AG04450 (cell line): Measurements from ENCODE around the gene CPA5. TPM values are rescaled to one million over a fixed set of nuclear protein-coding genes. Genes with fewer than 3 reads are reported as not detected.

Experiments
- CTCF ChIA-PET: fragments of 300-600, 350-600 bp; formaldehyde crosslinking; extraction: SDS; loops from one replicate; lab custom pipeline; 2022; ENCODE audit warnings: antibody characterized with exemption, inconsistent platforms; lab: Charles Lee
- POLR2A ChIA-PET: fragments of 350-600 bp; formaldehyde crosslinking; extraction: SDS; loops from one replicate; lab custom pipeline; 2021; ENCODE audit warnings: antibody characterized with exemption, inconsistent platforms; lab: Yijun Ruan, JAX
- DNase-seq: peaks from one replicate; pipeline ENCODE4 v3.0.0-alpha.2; 2011; ENCODE audit warnings: low read depth, low spot score
- H3K27ac ChIP-seq: one replicate; pipeline ENCODE4 v1.5.1; 2012; ENCODE audit warnings: low read depth, low read length, control low read depth
- H3K27me3 ChIP-seq: one replicate; pipeline ENCODE4 v1.6.0; 2012; ENCODE audit warnings: low read length; ENCODE audit not compliant: control insufficient read depth, insufficient read depth
- H3K4me3 ChIP-seq: 2 replicates; pipeline ENCODE4 v1.5.1; 2011; ENCODE audit warnings: mild to moderate bottlenecking, low read depth, low read length, control low read depth
- H3K9me3 ChIP-seq: 2 replicates; pipeline ENCODE4 v1.5.1; 2012; ENCODE audit warnings: low read length; ENCODE audit not compliant: control insufficient read depth, insufficient read depth
- polyA plus RNA-seq: library from polyadenylated mRNA; depleted of rRNA; stranded (reverse); fragments of >200 nt; gene quantifications from 2 replicates; pipeline ENCODE4 v1.2.3, GENCODE V29; 2011
- TF ChIP-seq, protein P1 (sequence below): IDR thresholded peaks from 2 replicates; pipeline ENCODE4 v1.5.1; 2011; ENCODE audit warnings: low read depth, low read length, control low read depth, inconsistent platforms

CPA5 gene
- polyA plus RNA-seq, 1 experiment: 0.14 TPM

DNA sequence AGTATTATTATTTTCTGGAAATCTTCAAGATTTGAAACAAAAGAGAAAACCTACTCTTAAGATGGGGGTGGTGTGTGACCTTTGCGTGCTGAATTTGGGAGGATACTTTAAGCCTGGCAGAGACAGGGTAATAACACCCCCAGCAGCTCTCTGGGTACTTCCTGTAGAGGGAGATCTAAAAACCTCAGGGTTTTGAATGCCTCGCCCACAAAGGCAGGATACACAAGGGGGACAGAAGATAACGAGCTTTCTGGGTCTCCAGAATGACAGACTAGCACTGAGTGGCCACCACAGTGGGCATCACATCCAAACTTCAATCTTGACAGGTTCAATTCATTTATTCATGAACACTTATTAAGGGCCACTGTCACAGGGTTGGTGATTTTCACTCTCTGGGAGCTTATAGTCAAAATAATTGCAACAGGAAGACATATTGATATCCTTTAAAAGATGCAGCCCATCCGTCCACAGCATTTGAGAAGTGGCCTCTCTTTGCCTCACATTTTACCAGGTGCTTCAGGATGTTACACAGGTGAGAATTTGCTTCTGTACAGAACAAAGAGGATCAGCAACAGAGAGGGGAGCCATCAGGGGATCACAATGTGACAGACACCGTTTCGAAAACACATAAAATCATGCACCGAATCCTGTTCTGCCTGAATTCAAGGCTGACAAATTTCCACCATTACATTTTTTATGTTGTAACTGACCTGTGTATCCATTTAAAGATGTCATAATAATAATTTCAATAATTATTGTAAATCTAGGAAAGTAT is 50.0 kb downstream of the CPA5 start:
- no peak for DNase-seq
- ChIA-PET CTCF (no interaction called here), POLR2A (no interaction called here)
- no peak overlapping the region for H3K27ac ChIP-seq
- no peaks in the 10 kb centered on the region for H3K27me3 ChIP-seq
- no peaks in the 10 kb centered on the region for H3K9me3 ChIP-seq
- H3K4me3 ChIP-seq: no peak overlapping the region
- TF ChIP-seq, protein P1, sequence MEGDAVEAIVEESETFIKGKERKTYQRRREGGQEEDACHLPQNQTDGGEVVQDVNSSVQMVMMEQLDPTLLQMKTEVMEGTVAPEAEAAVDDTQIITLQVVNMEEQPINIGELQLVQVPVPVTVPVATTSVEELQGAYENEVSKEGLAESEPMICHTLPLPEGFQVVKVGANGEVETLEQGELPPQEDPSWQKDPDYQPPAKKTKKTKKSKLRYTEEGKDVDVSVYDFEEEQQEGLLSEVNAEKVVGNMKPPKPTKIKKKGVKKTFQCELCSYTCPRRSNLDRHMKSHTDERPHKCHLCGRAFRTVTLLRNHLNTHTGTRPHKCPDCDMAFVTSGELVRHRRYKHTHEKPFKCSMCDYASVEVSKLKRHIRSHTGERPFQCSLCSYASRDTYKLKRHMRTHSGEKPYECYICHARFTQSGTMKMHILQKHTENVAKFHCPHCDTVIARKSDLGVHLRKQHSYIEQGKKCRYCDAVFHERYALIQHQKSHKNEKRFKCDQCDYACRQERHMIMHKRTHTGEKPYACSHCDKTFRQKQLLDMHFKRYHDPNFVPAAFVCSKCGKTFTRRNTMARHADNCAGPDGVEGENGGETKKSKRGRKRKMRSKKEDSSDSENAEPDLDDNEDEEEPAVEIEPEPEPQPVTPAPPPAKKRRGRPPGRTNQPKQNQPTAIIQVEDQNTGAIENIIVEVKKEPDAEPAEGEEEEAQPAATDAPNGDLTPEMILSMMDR: no peak

DNA sequence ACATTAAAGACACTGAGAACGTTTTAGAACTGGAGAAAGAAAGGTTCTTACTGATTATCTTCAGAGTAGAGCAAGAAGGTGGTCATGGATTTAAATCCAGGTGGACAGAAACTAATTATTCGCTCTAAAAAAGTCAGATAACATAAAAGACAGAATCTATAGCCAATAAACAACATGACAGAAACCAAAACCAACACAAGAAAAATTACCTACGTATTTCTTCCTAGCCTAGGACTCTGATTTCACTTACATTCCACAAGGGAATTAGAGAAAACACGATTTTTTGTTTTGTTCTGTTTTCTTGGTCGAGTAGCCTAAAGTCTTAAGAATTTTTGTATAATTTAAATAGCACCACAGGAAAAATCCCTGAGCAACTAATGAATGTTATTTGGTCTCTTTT is 50.8 kb downstream of the CPA5 start:
- TF ChIP-seq, protein P1: no peak
- no peaks in the 10 kb centered on the region for H3K9me3 ChIP-seq
- CTCF ChIA-PET: no interaction called here
- no peaks in the 10 kb centered on the region for H3K27me3 ChIP-seq
- POLR2A ChIA-PET: no interaction called here
- no peak overlapping the region for H3K27ac ChIP-seq
- no peak for DNase-seq
- no peak overlapping the region for H3K4me3 ChIP-seq

GRCh38 chr7:130396109-130396508 is 51.5 kb downstream of the CPA5 start:
- Histone ChIP-seq H3K9me3 (no peaks in the 10 kb centered on the region), H3K27ac (no peak overlapping the region), H3K27me3 (no peaks in the 10 kb centered on the region), H3K4me3 (no peak overlapping the region)
- ChIA-PET CTCF (no interaction called here), POLR2A (interaction anchor here (0.7 kb wide), 1 partner anchor 31 kb away, joined by 3 read pairs; no protein-coding TSS in a partner anchor)
- no peak for DNase-seq
- TF ChIP-seq, protein P1: no peak

GRCh38 chr7:130397051-130397757 is 52.6 kb downstream of the CPA5 start:
- H3K27ac ChIP-seq: no peak overlapping the region
- no peaks in the 10 kb centered on the region for H3K27me3 ChIP-seq
- CTCF ChIA-PET: no interaction called here
- no peaks in the 10 kb centered on the region for H3K9me3 ChIP-seq
- POLR2A ChIA-PET: interaction anchor here (0.7 kb wide), 1 partner anchor 124 kb away, joined by 12 read pairs; no protein-coding TSS in a partner anchor
- TF ChIP-seq, protein P1: no peak
- no peak for DNase-seq
- H3K4me3 ChIP-seq: no peak overlapping the region

- TF ChIP-seq, protein P1: no peak
- no peaks in the 10 kb centered on the region for H3K9me3 ChIP-seq
- H3K27me3 ChIP-seq: no peaks in the 10 kb centered on the region
- no peak overlapping the region for H3K4me3 ChIP-seq
- CTCF ChIA-PET: no interaction called here
- H3K27ac ChIP-seq: no peak overlapping the region
- POLR2A ChIA-PET: interaction anchor here (0.7 kb wide), 1 partner anchor 124 kb away, joined by 12 read pairs; no protein-coding TSS in a partner anchor
- no peak for DNase-seq
Observed at GRCh38 chr7:130397758-130398073, 53.1 kb downstream of the CPA5 start.
